ENCODE results near the gene SKOR2. TPM values are rescaled to one million over a fixed set of nuclear protein-coding genes. Genes with fewer than 3 reads are reported as not detected.

SKOR2 gene
- total and polyA plus RNA-seq, 2 donors (not counting 1 experiment from before 2014, with no cell fraction given): not detected

DNA sequence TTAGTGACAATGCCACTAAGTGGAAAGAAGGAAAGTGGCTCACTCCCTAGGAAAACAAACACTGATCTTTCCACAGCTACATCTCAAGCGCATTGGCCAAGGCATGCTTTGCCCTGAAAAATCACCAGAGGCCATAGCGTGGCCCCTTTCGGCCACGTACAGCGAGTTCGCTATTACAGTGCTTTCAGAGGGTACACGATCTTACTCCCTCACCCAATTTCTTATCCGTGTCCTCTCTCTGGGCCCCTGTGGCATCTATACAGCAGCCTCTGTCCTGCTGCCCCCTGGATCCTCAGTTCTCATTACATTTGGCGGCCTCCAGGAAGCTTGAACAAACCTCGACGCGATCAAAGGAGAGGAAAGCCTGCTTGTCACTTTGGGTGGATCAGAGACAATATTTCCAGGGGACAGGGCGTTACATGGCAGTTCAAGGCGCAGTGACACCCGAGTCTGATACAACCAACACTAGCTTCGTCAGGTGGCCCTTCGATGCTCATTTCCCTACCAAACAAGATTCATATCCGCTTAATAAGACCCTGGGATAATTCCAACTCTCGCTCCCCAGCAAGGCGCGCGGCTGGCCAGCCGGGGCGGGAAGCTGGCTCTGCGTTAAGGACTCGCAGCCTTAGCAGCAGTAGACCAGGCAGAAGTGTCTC, 941 bp downstream of the SKOR2 start:
- Histone ChIP-seq H3K79me2 (ENCODE audit: control insufficient read depth, insufficient read depth, low read length) (no peaks in the 10 kb centered on the region), H3K27ac (ENCODE audit: insufficient read depth, low read length) (no peak overlapping the region), H2AFZ (ENCODE audit: low read length) (no peak overlapping the region), H3K9me3 (ENCODE audit: control insufficient read depth, insufficient read depth, low read depth, low read length) (no peaks in the 10 kb centered on the region), H3K4me2 (ENCODE audit: extremely low read depth, insufficient read depth, low read length) (no peak overlapping the region), H3K4me3 (replicated peaks in 1 of 4; ENCODE audit: control extremely low read depth in 1 of 4, insufficient read depth in 1 of 4, low read depth in 3 of 4, low read length in 4 of 4) (no peak overlapping the region), H3K36me3 (ENCODE audit: control insufficient read depth, insufficient read depth, low read length) (no peaks in the 10 kb centered on the region), H3K4me1 (ENCODE audit: control insufficient read depth, extremely low read depth, insufficient read depth, low read length) (no peaks in the 10 kb centered on the region), H3K27me3 (ENCODE audit: control insufficient read depth, insufficient read depth, low read length) (peaks cover 58% of the 10 kb centered on the region), H4K20me1 (ENCODE audit: control insufficient read depth, extremely low read depth, insufficient read depth, low read length) (no peaks in the 10 kb centered on the region), H3K9ac (ENCODE audit: insufficient read depth, low read length) (no peak overlapping the region)
- TF ChIP-seq EZH2 (IDR thresholded peaks at IDR 0.05; ENCODE audit: low read length, missing control alignments): peak; percentile 71
- TF ChIP-seq, protein P1, sequence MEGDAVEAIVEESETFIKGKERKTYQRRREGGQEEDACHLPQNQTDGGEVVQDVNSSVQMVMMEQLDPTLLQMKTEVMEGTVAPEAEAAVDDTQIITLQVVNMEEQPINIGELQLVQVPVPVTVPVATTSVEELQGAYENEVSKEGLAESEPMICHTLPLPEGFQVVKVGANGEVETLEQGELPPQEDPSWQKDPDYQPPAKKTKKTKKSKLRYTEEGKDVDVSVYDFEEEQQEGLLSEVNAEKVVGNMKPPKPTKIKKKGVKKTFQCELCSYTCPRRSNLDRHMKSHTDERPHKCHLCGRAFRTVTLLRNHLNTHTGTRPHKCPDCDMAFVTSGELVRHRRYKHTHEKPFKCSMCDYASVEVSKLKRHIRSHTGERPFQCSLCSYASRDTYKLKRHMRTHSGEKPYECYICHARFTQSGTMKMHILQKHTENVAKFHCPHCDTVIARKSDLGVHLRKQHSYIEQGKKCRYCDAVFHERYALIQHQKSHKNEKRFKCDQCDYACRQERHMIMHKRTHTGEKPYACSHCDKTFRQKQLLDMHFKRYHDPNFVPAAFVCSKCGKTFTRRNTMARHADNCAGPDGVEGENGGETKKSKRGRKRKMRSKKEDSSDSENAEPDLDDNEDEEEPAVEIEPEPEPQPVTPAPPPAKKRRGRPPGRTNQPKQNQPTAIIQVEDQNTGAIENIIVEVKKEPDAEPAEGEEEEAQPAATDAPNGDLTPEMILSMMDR (conservative IDR thresholded peaks at IDR 0.05 in 1 of 2, IDR thresholded peaks at IDR 0.05 in 1 of 2; ENCODE audit: low read depth in 1 of 2, low read length in 2 of 2): no peak
- no peak for DNase-seq (ENCODE audit: low read depth in 2 of 2)

DNA sequence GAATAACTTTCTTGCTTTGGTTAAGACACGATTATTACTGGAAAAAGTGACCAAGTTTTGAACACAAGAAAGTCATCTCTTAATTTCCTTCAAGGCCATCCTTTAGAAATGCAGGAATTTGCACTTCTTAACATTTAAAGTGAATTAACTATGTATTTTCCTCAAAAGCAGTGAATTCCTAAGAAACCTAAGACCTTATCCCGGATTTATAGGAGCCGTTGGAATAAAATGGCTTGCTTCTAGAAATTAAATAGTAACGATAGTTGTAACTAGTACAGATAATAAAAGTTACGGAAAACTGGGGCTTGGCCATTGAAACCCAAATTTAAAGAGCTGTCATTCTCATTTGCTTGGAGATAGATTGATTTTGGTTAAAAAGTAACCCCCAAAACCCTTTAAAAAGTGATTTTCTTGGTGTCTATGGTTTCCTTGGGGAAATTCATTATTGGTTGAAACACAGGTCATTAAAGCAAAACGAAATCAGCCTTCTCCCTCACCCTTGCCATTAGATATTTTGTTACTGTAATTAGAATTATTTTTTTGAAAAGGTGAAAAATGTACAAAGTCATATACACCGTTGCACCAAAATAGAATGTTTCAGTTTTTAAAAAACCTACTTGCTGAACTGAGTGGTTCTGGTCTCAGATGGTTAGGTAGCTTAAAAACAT, 2.0 kb downstream of the SKOR2 start:
- Histone ChIP-seq H3K79me2 (ENCODE audit: control insufficient read depth, insufficient read depth, low read length) (no peaks in the 10 kb centered on the region), H3K4me1 (ENCODE audit: control insufficient read depth, extremely low read depth, insufficient read depth, low read length) (no peaks in the 10 kb centered on the region), H3K27me3 (ENCODE audit: control insufficient read depth, insufficient read depth, low read length) (peaks cover 56% of the 10 kb centered on the region), H3K9me3 (ENCODE audit: control insufficient read depth, insufficient read depth, low read depth, low read length) (no peaks in the 10 kb centered on the region), H3K4me2 (ENCODE audit: extremely low read depth, insufficient read depth, low read length) (no peak overlapping the region), H3K9ac (ENCODE audit: insufficient read depth, low read length) (no peak overlapping the region), H3K36me3 (ENCODE audit: control insufficient read depth, insufficient read depth, low read length) (no peaks in the 10 kb centered on the region), H4K20me1 (ENCODE audit: control insufficient read depth, extremely low read depth, insufficient read depth, low read length) (no peaks in the 10 kb centered on the region), H2AFZ (ENCODE audit: low read length) (no peak overlapping the region), H3K4me3 (replicated peaks in 1 of 4; ENCODE audit: control extremely low read depth in 1 of 4, insufficient read depth in 1 of 4, low read depth in 3 of 4, low read length in 4 of 4) (no peak overlapping the region), H3K27ac (ENCODE audit: insufficient read depth, low read length) (no peak overlapping the region)
- peak in 1 of 2 donors; percentile 3 for DNase-seq (ENCODE audit: low read depth in 2 of 2)
- TF ChIP-seq, protein P1 (conservative IDR thresholded peaks at IDR 0.05 in 1 of 2, IDR thresholded peaks at IDR 0.05 in 1 of 2; ENCODE audit: low read depth in 1 of 2, low read length in 2 of 2): no peak
- no peak for TF ChIP-seq EZH2 (IDR thresholded peaks at IDR 0.05; ENCODE audit: low read length, missing control alignments)

GRCh38 chr18:47248604-47249313, 2.7 kb downstream of the SKOR2 start:
- Histone ChIP-seq H3K4me3 (replicated peaks in 1 of 4; ENCODE audit: control extremely low read depth in 1 of 4, insufficient read depth in 1 of 4, low read depth in 3 of 4, low read length in 4 of 4) (no peak overlapping the region), H3K79me2 (ENCODE audit: control insufficient read depth, insufficient read depth, low read length) (no peaks in the 10 kb centered on the region), H3K27me3 (ENCODE audit: control insufficient read depth, insufficient read depth, low read length) (peaks cover 53% of the 10 kb centered on the region), H3K9ac (ENCODE audit: insufficient read depth, low read length) (no peak overlapping the region), H3K27ac (ENCODE audit: insufficient read depth, low read length) (no peak overlapping the region), H3K9me3 (ENCODE audit: control insufficient read depth, insufficient read depth, low read depth, low read length) (no peaks in the 10 kb centered on the region), H4K20me1 (ENCODE audit: control insufficient read depth, extremely low read depth, insufficient read depth, low read length) (no peaks in the 10 kb centered on the region), H2AFZ (ENCODE audit: low read length) (no peak overlapping the region), H3K36me3 (ENCODE audit: control insufficient read depth, insufficient read depth, low read length) (no peaks in the 10 kb centered on the region), H3K4me1 (ENCODE audit: control insufficient read depth, extremely low read depth, insufficient read depth, low read length) (no peaks in the 10 kb centered on the region), H3K4me2 (ENCODE audit: extremely low read depth, insufficient read depth, low read length) (no peak overlapping the region)
- DNase-seq (ENCODE audit: low read depth in 2 of 2): no peak
- TF ChIP-seq, protein P1 (conservative IDR thresholded peaks at IDR 0.05 in 1 of 2, IDR thresholded peaks at IDR 0.05 in 1 of 2; ENCODE audit: low read depth in 1 of 2, low read length in 2 of 2): no peak
- peak; percentile 91 for TF ChIP-seq EZH2 (IDR thresholded peaks at IDR 0.05; ENCODE audit: low read length, missing control alignments)

All from fibroblast of lung (primary cell).